CD14-positive monocyte (primary cell): ENCODE data around the gene SFMBT2. TPM values are rescaled to one million over a fixed set of nuclear protein-coding genes. Genes with fewer than 3 reads are reported as not detected.

Experiments used
- DNase-seq, 3 donors: peaks; one replicate each; pipeline ENCODE4 v3.0.0-alpha.2; 2011 to 2022
- H2AFZ ChIP-seq: 2 replicates; pipeline ENCODE4 v1.6.0; 2012; ENCODE audit warnings: mild to moderate bottlenecking, low read depth, low read length, inconsistent platforms; ENCODE audit not compliant: insufficient read depth, poor library complexity, severe bottlenecking
- H3K27ac ChIP-seq, 2 donors: 1 replicate in 1 of 2; 2 replicates in 1 of 2; pipeline ENCODE4 v1.5.1; 2012 to 2013; ENCODE audit warnings: low read length in 2 of 2, control low read depth in 1 of 2, inconsistent platforms in 1 of 2, low read depth in 1 of 2, mild to moderate bottlenecking in 1 of 2
- H3K27me3 ChIP-seq, 2 donors: one replicate each; pipeline versions ENCODE4 v1.6.0 to v1.6.1; 2011 to 2013; ENCODE audit warnings: low read length in 2 of 2; ENCODE audit not compliant: control insufficient read depth in 2 of 2, insufficient read depth in 2 of 2
- H3K36me3 ChIP-seq, 2 donors: replicated peaks in 1 of 2; 1 replicate in 1 of 2; 2 replicates in 1 of 2; pipeline versions ENCODE4 v1.5.1 to v1.6.1; 2012 to 2013; ENCODE audit warnings: low read length in 2 of 2, control low read depth in 1 of 2, inconsistent platforms in 1 of 2, mild to moderate bottlenecking in 1 of 2; ENCODE audit not compliant: insufficient read depth in 2 of 2, control insufficient read depth in 1 of 2
- H3K4me1 ChIP-seq, 2 donors: 1 replicate in 1 of 2; 2 replicates in 1 of 2; pipeline versions ENCODE4 v1.5.1 to v1.6.1; 2012 to 2013; ENCODE audit warnings: low read length in 2 of 2, control low read depth in 1 of 2, inconsistent platforms in 1 of 2, mild to moderate bottlenecking in 1 of 2, moderate library complexity in 1 of 2; ENCODE audit not compliant: insufficient read depth in 2 of 2, control insufficient read depth in 1 of 2
- H3K4me2 ChIP-seq: replicated peaks from 2 replicates; pipeline ENCODE3; 2012; ENCODE audit warnings: low read length, moderate library complexity, mild to moderate bottlenecking; ENCODE audit not compliant: poor library complexity, severe bottlenecking; ENCODE audit errors: extremely low read depth
- H3K4me3 ChIP-seq, 3 experiments: fragments of 200-600 bp in 1 of 3; sonication (generic) in 1 of 3; replicated peaks in 1 of 3; 1 replicate in 2 of 3; 2 replicates in 1 of 3; pipeline ENCODE4 v1.5.1; 2011 to 2013; ENCODE audit warnings: low read length in 3 of 3, mild to moderate bottlenecking in 3 of 3, control low read depth in 2 of 3, low read depth in 2 of 3, inconsistent platforms in 1 of 3, moderate library complexity in 1 of 3
- H3K79me2 ChIP-seq: 2 replicates; pipeline ENCODE4 v1.6.0; 2012; ENCODE audit warnings: mild to moderate bottlenecking, control low read depth, inconsistent platforms, low read length, moderate library complexity; ENCODE audit not compliant: insufficient read depth
- H3K9ac ChIP-seq: 2 replicates; pipeline ENCODE4 v1.6.0; 2017; ENCODE audit warnings: low read length, mild to moderate bottlenecking; ENCODE audit not compliant: insufficient read depth, poor library complexity, severe bottlenecking
- H3K9me3 ChIP-seq, 2 donors: replicated peaks in 1 of 2; 1 replicate in 1 of 2; 2 replicates in 1 of 2; pipeline versions ENCODE4 v1.5.1 to v1.6.1; 2012 to 2013; ENCODE audit warnings: low read length in 2 of 2, control low read depth in 1 of 2; ENCODE audit not compliant: control insufficient read depth in 1 of 2, insufficient read depth in 1 of 2
- H4K20me1 ChIP-seq: 2 replicates; pipeline ENCODE4 v1.6.0; 2012; ENCODE audit warnings: mild to moderate bottlenecking, low read length, control low read depth, moderate library complexity; ENCODE audit not compliant: insufficient read depth
- H3K27ac Mint-ChIP-seq, 7 donors: one replicate each; pipeline ENCODE4 v1.8.0; 2020; ENCODE audit warnings: mild to moderate bottlenecking in 7 of 7, mixed read lengths in 7 of 7, moderate library complexity in 6 of 7, inconsistent platforms in 2 of 7
- H3K27me3 Mint-ChIP-seq, 3 donors: one replicate each; pipeline ENCODE4 v1.8.0; 2021 to 2022; ENCODE audit warnings: low read depth in 3 of 3, mild to moderate bottlenecking in 3 of 3, mixed read lengths in 3 of 3, moderate library complexity in 3 of 3, inconsistent platforms in 1 of 3
- H3K36me3 Mint-ChIP-seq, 2 donors: one replicate each; pipeline ENCODE4 v1.8.0; 2020; ENCODE audit warnings: mixed read lengths in 2 of 2, inconsistent platforms in 1 of 2, mild to moderate bottlenecking in 1 of 2
- H3K4me1 Mint-ChIP-seq: one replicate; pipeline ENCODE4 v1.8.0; 2020; ENCODE audit warnings: mild to moderate bottlenecking, mixed read lengths
- H3K4me3 Mint-ChIP-seq, 2 donors: one replicate each; pipeline ENCODE4 v1.8.0; 2020; ENCODE audit warnings: mild to moderate bottlenecking in 2 of 2, mixed read lengths in 2 of 2, moderate library complexity in 1 of 2
- H3K9me3 Mint-ChIP-seq, 7 donors: one replicate each; pipeline ENCODE4 v1.8.0; 2020 to 2022; ENCODE audit warnings: mixed read lengths in 7 of 7, mild to moderate bottlenecking in 6 of 7, moderate library complexity in 6 of 7, inconsistent platforms in 2 of 7
- WGBS: methylation state at CpG from one replicate; pipeline ENCODE4 v1.1.5; 2013; ENCODE audit warnings: missing lambda C conversion rate; ENCODE audit not compliant: insufficient coverage; 5-methylcytosine and 5-hydroxymethylcytosine counted together
- intact Hi-C, 2 donors: fragments of 100-400 bp; cut with micrococcal nuclease; formaldehyde crosslinking; loops; one replicate each; pipeline versions ENCODE4 v1.15.0 to v1.15.1; 2023
- polyA plus RNA-seq, 3 donors: library from polyadenylated mRNA; depleted of rRNA in 1 of 3; unstranded in 2 of 3; stranded (reverse) in 1 of 3; fragments of 300-500 nt in 2 of 3; fragments of >200 nt in 1 of 3; fragmentation: Illumina TruSeq in 2 of 3; gene quantifications; 1 replicate in 2 of 3; 2 replicates in 1 of 3; pipeline ENCODE4 v1.2.3, GENCODE V29; 2012 to 2021
- TF ChIP-seq, protein P1 (sequence below): fragments of 200-600 bp; IDR thresholded peaks from one replicate; pipeline ENCODE4 v1.8.0; 2022; ENCODE audit warnings: antibody characterized with exemption, mild to moderate bottlenecking

The SFMBT2 gene
- polyA plus RNA-seq, 3 donors = 0.53 to 10.9 (median 1.6) TPM

GRCh38 chr10:7211857-7212577 is 198.8 kb downstream of the SFMBT2 start:
- intact Hi-C loops = no loop called here
- H3K9me3 ChIP-seq = peaks cover 0 to 3% of the 10 kb centered on the region in 2 donors
- H3K9ac ChIP-seq = no peak overlapping the region
- H3K36me3 Mint-ChIP-seq = peaks cover 35 to 59% of the 10 kb centered on the region in 2 donors
- peaks cover 0 to 3% (median 0%) of the 10 kb centered on the region in 3 donors for H3K27me3 Mint-ChIP-seq
- H4K20me1 ChIP-seq = no peaks in the 10 kb centered on the region
- H3K4me3 Mint-ChIP-seq = no peak overlapping the region
- peaks cover 12 to 26% of the 10 kb centered on the region in 2 donors for H3K36me3 ChIP-seq
- peaks cover 0 to 7% (median 3%) of the 10 kb centered on the region in 7 donors for H3K9me3 Mint-ChIP-seq
- H3K79me2 ChIP-seq = no peaks in the 10 kb centered on the region
- no peak overlapping the region for H3K27ac ChIP-seq
- peak overlapping the region in 3 of 7 donors; percentile 11 to 60 (median 27) for H3K27ac Mint-ChIP-seq
- H3K4me1 ChIP-seq = peaks cover 6 to 7% of the 10 kb centered on the region in 2 donors
- peaks cover 3% of the 10 kb centered on the region for H3K4me1 Mint-ChIP-seq
- H3K27me3 ChIP-seq = no peaks in the 10 kb centered on the region
- H3K4me3 ChIP-seq = no peak overlapping the region
- no peak overlapping the region for H2AFZ ChIP-seq
- no peak for DNase-seq
- TF ChIP-seq, protein P1, sequence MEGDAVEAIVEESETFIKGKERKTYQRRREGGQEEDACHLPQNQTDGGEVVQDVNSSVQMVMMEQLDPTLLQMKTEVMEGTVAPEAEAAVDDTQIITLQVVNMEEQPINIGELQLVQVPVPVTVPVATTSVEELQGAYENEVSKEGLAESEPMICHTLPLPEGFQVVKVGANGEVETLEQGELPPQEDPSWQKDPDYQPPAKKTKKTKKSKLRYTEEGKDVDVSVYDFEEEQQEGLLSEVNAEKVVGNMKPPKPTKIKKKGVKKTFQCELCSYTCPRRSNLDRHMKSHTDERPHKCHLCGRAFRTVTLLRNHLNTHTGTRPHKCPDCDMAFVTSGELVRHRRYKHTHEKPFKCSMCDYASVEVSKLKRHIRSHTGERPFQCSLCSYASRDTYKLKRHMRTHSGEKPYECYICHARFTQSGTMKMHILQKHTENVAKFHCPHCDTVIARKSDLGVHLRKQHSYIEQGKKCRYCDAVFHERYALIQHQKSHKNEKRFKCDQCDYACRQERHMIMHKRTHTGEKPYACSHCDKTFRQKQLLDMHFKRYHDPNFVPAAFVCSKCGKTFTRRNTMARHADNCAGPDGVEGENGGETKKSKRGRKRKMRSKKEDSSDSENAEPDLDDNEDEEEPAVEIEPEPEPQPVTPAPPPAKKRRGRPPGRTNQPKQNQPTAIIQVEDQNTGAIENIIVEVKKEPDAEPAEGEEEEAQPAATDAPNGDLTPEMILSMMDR = no peak
- 90% methylated on average over 6 of the region's 9 CpGs for WGBS
- no peak overlapping the region for H3K4me2 ChIP-seq

GRCh38 chr10:7210516-7210915 is 200.3 kb downstream of the SFMBT2 start:
- Mint-ChIP-seq H3K4me1 (peaks cover 18% of the 10 kb centered on the region), H3K27me3 (peaks cover 0 to 3% (median 0%) of the 10 kb centered on the region in 3 donors), H3K36me3 (peaks cover 32 to 50% of the 10 kb centered on the region in 2 donors), H3K4me3 (no peak overlapping the region), H3K27ac (peak overlapping the region in 2 of 7 donors; percentile 19 to 54), H3K9me3 (peaks cover 0 to 4% (median 2%) of the 10 kb centered on the region in 7 donors)
- Histone ChIP-seq H3K4me3 (no peak overlapping the region), H2AFZ (no peak overlapping the region), H3K4me2 (no peak overlapping the region), H3K36me3 (peaks cover 6 to 16% of the 10 kb centered on the region in 2 donors), H3K4me1 (peaks cover 18 to 22% of the 10 kb centered on the region in 2 donors), H3K9me3 (no peaks in the 10 kb centered on the region), H3K79me2 (no peaks in the 10 kb centered on the region), H3K9ac (no peak overlapping the region), H3K27me3 (no peaks in the 10 kb centered on the region), H3K27ac (no peak overlapping the region), H4K20me1 (no peaks in the 10 kb centered on the region)
- DNase-seq = no peak
- 93% methylated on average over 6 of the region's 10 CpGs for WGBS
- TF ChIP-seq, protein P1 = no peak
- intact Hi-C loops = no loop called here
